ENCODE results near the gene SLC38A3. TPM values are rescaled to one million over a fixed set of nuclear protein-coding genes. Genes with fewer than 3 reads are reported as not detected.
"Not testable (repeated sequence)": the region's sequence is repeated elsewhere in the genome, so short reads cannot be mapped to it uniquely, and the experiment has no call there.

The SLC38A3 gene
- total RNA-seq, 1 donor from 2014 or later: 0.52 TPM

GRCh38 chr3:50242851-50243542 is 37.9 kb downstream of the SLC38A3 start:
- H3K9ac ChIP-seq (ENCODE audit: low read depth in 1 of 3, low read length in 3 of 3): peak overlapping the region; percentile 38 to 71 (median 45)
- H3K27me3 ChIP-seq (ENCODE audit: control insufficient read depth in 3 of 3, insufficient read depth in 3 of 3, low read length in 3 of 3): no peaks in the 10 kb centered on the region
- H3K9me3 ChIP-seq (ENCODE audit: control insufficient read depth in 3 of 3, low read length in 3 of 3): no peaks in the 10 kb centered on the region
- H3K27ac ChIP-seq (ENCODE audit: low read depth, low read length): peak overlapping the region; percentile 80
- H3K4me3 ChIP-seq (ENCODE audit: low read length in 3 of 3): peak overlapping the region in 2 of 3 donors; percentile 41 to 49
- H3K36me3 ChIP-seq (ENCODE audit: control insufficient read depth in 3 of 3, insufficient read depth in 3 of 3, low read length in 3 of 3): peaks cover 0 to 2% (median 0%) of the 10 kb centered on the region in 3 donors
- H3K4me1 ChIP-seq (ENCODE audit: control insufficient read depth in 3 of 3, insufficient read depth in 3 of 3, low read length in 3 of 3): peaks cover 88 to 93% (median 89%) of the 10 kb centered on the region in 3 donors

DNA sequence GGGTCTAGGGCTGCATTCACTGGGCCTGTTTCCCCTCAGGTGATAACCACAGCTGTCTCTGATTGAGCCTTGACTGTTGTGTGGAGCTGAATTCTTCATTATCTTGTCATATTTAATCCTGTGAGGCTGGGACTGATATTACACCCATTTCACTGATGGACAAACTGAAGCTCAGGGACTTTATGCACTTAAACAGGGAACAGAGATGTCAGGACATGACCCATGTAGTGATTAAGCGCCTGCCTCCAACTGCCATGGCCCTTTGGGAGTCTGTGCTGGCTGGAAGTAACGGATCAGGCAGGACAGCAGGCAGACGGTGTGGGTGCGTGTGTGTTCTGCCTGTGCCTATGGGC is 38.4 kb downstream of the SLC38A3 start:
- peak overlapping the region in 1 of 3 donors; percentile 49 for H3K4me3 ChIP-seq (ENCODE audit: low read length in 3 of 3)
- H3K36me3 ChIP-seq (ENCODE audit: control insufficient read depth in 3 of 3, insufficient read depth in 3 of 3, low read length in 3 of 3): peaks cover 0 to 2% (median 0%) of the 10 kb centered on the region in 3 donors
- H3K27ac ChIP-seq (ENCODE audit: low read depth, low read length): peak overlapping the region; percentile 80
- H3K9ac ChIP-seq (ENCODE audit: low read depth in 1 of 3, low read length in 3 of 3): peak overlapping the region; percentile 10 to 71 (median 45)
- no peaks in the 10 kb centered on the region for H3K9me3 ChIP-seq (ENCODE audit: control insufficient read depth in 3 of 3, low read length in 3 of 3)
- H3K27me3 ChIP-seq (ENCODE audit: control insufficient read depth in 3 of 3, insufficient read depth in 3 of 3, low read length in 3 of 3): no peaks in the 10 kb centered on the region
- H3K4me1 ChIP-seq (ENCODE audit: control insufficient read depth in 3 of 3, insufficient read depth in 3 of 3, low read length in 3 of 3): peaks cover 88 to 93% (median 89%) of the 10 kb centered on the region in 3 donors

DNA sequence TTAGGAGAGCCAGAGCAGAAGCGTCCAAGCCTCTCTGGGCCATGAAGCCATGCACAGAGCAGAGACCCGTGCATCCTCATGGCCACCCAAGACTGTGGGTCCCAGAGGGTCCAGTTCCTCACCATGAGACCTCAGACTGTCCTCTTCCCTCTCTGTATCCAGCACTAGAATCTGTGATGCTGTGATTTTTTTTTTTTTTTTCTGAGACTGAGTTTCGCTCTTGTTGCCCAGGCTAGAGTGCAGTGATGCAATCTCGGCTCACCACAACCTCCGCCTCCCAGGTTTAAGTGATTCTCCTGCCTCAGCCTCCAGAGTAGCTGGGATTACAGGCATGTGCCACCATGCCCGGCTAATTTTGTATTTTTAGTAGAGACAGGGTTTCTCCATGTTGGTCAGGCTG is 39.7 kb downstream of the SLC38A3 start:
- not testable (repeated sequence) for H3K36me3 ChIP-seq (ENCODE audit: control insufficient read depth in 3 of 3, insufficient read depth in 3 of 3, low read length in 3 of 3); H3K9me3 ChIP-seq (ENCODE audit: control insufficient read depth in 3 of 3, low read length in 3 of 3); H3K27me3 ChIP-seq (ENCODE audit: control insufficient read depth in 3 of 3, insufficient read depth in 3 of 3, low read length in 3 of 3); H3K4me3 ChIP-seq (ENCODE audit: low read length in 3 of 3)
- H3K9ac ChIP-seq (ENCODE audit: low read depth in 1 of 3, low read length in 3 of 3): peak overlapping the region in 1 of 3 donors; percentile 54
- H3K4me1 ChIP-seq (ENCODE audit: control insufficient read depth in 3 of 3, insufficient read depth in 3 of 3, low read length in 3 of 3): peaks cover 88 to 93% (median 89%) of the 10 kb centered on the region in 3 donors
- peak overlapping the region; percentile 80 for H3K27ac ChIP-seq (ENCODE audit: low read depth, low read length)

DNA sequence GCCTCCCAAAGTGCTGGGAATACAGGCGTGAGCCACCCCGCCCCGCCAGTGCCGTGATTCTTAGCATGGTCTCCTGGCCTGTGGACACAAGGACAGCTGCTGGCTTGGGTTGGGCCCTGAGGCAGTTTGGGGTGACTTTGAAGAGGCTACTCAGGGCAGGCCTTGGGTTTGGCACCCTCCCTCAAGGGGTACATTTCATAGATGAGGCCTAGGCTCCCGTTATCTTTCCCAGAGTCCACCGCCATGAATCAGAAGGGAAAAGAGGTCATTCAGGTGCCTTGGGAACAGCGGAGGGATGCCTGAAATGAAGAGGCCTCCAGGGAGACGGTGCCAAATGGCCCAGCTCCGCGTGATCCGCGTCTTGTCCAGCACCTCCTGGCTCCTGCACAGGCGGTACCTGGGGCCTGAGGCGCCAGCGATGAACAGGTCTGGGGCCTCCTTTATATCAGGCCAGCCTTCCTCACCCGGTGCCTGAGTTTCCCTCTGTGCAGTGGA is 40.2 kb downstream of the SLC38A3 start:
- no peaks in the 10 kb centered on the region for H3K27me3 ChIP-seq (ENCODE audit: control insufficient read depth in 3 of 3, insufficient read depth in 3 of 3, low read length in 3 of 3)
- H3K27ac ChIP-seq (ENCODE audit: low read depth, low read length): peak overlapping the region; percentile 80
- H3K4me3 ChIP-seq (ENCODE audit: low read length in 3 of 3): peak overlapping the region; percentile 72 to 81 (median 74)
- H3K36me3 ChIP-seq (ENCODE audit: control insufficient read depth in 3 of 3, insufficient read depth in 3 of 3, low read length in 3 of 3): peaks cover 0 to 4% (median 4%) of the 10 kb centered on the region in 3 donors
- H3K4me1 ChIP-seq (ENCODE audit: control insufficient read depth in 3 of 3, insufficient read depth in 3 of 3, low read length in 3 of 3): peaks cover 89 to 93% (median 89%) of the 10 kb centered on the region in 3 donors
- no peaks in the 10 kb centered on the region for H3K9me3 ChIP-seq (ENCODE audit: control insufficient read depth in 3 of 3, low read length in 3 of 3)
- H3K9ac ChIP-seq (ENCODE audit: low read depth in 1 of 3, low read length in 3 of 3): peak overlapping the region; percentile 63 to 83 (median 80)

DNA sequence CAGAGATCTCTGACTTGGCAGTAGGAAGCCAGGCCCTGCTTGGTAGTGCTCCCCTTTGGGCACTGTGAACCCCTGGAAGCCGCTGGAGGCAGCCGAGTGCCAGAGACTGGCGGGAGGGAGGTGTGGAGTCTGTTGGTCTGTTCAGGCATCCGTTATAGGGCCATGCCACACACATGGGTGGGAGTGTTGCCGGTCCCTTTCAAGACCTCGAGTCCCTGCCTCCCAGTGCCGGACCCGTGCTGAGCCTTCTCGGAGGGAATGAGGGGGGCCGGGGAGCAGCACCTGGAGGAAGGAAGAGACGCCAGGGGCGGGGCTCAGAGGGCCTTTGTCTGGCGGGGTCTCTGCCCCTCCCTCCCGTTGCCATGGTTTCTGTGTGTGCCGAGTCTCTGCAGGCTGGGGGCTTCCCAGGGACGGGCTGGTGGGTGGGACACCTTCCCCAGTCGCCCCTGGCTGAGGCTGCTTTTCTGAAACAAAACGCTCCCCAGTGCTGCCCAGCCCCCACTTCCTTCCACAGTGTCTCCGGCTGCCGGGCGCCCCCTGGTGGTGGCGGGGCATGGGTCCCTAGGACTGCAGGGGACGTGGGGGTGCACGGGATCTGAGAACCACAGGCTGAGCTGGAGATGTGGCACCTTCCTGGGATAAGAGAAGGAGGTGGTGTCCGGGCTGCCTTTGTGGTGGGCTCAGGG is 40.9 kb downstream of the SLC38A3 start:
- Histone ChIP-seq H3K27me3 (ENCODE audit: control insufficient read depth in 3 of 3, insufficient read depth in 3 of 3, low read length in 3 of 3) (no peaks in the 10 kb centered on the region), H3K9ac (ENCODE audit: low read depth in 1 of 3, low read length in 3 of 3) (peak overlapping the region; percentile 63 to 83 (median 80)), H3K27ac (ENCODE audit: low read depth, low read length) (peak overlapping the region; percentile 80), H3K4me3 (ENCODE audit: low read length in 3 of 3) (peak overlapping the region; percentile 72 to 81 (median 74)), H3K4me1 (ENCODE audit: control insufficient read depth in 3 of 3, insufficient read depth in 3 of 3, low read length in 3 of 3) (peaks cover 88 to 95% (median 92%) of the 10 kb centered on the region in 3 donors), H3K9me3 (ENCODE audit: control insufficient read depth in 3 of 3, low read length in 3 of 3) (no peaks in the 10 kb centered on the region), H3K36me3 (ENCODE audit: control insufficient read depth in 3 of 3, insufficient read depth in 3 of 3, low read length in 3 of 3) (peaks cover 0 to 6% (median 4%) of the 10 kb centered on the region in 3 donors)

- no peaks in the 10 kb centered on the region for H3K9me3 ChIP-seq (ENCODE audit: control insufficient read depth in 3 of 3, low read length in 3 of 3)
- peak overlapping the region; percentile 80 for H3K27ac ChIP-seq (ENCODE audit: low read depth, low read length)
- peaks cover 86 to 95% (median 92%) of the 10 kb centered on the region in 3 donors for H3K4me1 ChIP-seq (ENCODE audit: control insufficient read depth in 3 of 3, insufficient read depth in 3 of 3, low read length in 3 of 3)
- H3K27me3 ChIP-seq (ENCODE audit: control insufficient read depth in 3 of 3, insufficient read depth in 3 of 3, low read length in 3 of 3): no peaks in the 10 kb centered on the region
- peak overlapping the region; percentile 61 to 83 (median 80) for H3K9ac ChIP-seq (ENCODE audit: low read depth in 1 of 3, low read length in 3 of 3)
- peaks cover 0 to 6% (median 4%) of the 10 kb centered on the region in 3 donors for H3K36me3 ChIP-seq (ENCODE audit: control insufficient read depth in 3 of 3, insufficient read depth in 3 of 3, low read length in 3 of 3)
- H3K4me3 ChIP-seq (ENCODE audit: low read length in 3 of 3): peak overlapping the region; percentile 20 to 81 (median 74)
Observed at GRCh38 chr3:50246517-50246954, 41.5 kb downstream of the SLC38A3 start.

DNA sequence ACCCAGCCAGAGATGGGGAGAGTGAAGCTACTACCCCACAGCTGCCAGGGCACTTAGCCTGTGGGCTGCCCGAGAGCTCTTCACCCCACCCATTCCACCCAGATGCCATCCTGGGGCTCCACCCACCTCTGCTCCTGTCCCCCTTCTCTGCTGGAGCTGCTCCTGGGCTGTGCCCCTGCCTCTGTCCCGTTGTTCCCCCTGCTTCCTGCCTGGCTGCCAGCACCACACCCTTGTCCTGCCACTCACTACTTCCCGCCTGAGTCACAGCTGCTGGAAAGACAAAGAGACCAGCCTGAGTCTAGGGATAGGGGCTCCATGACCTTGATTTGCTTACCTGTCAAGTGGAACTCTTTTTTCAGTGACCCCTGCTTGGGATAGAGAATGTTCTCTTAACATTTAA is 43.3 kb downstream of the SLC38A3 start:
- Histone ChIP-seq H3K4me1 (ENCODE audit: control insufficient read depth in 3 of 3, insufficient read depth in 3 of 3, low read length in 3 of 3) (peaks cover 76 to 87% (median 86%) of the 10 kb centered on the region in 3 donors), H3K27ac (ENCODE audit: low read depth, low read length) (peak overlapping the region; percentile 23), H3K27me3 (ENCODE audit: control insufficient read depth in 3 of 3, insufficient read depth in 3 of 3, low read length in 3 of 3) (no peaks in the 10 kb centered on the region), H3K9me3 (ENCODE audit: control insufficient read depth in 3 of 3, low read length in 3 of 3) (no peaks in the 10 kb centered on the region), H3K9ac (ENCODE audit: low read depth in 1 of 3, low read length in 3 of 3) (peak overlapping the region; percentile 7 to 68 (median 59)), H3K4me3 (ENCODE audit: low read length in 3 of 3) (no peak overlapping the region), H3K36me3 (ENCODE audit: control insufficient read depth in 3 of 3, insufficient read depth in 3 of 3, low read length in 3 of 3) (peaks cover 3 to 16% (median 9%) of the 10 kb centered on the region in 3 donors)

DNA sequence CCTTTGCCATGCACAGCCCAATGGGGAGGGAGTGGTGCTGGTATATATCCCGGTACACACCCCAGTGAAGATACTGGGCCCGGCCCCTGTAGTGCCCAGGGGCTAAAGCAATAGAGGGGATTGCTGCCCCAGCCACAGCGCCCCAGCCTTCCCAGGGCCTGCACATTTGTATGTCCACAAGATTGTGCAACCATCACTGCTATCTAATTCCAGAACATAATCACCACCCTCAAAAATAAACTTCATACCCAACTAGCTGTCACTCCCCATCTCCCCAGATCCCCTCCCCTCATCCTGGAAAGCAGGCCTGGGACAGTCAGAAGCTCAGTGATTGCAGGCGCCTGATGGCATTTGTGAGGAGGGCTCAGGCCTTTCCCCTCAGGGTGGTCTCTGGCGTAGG is 44.4 kb downstream of the SLC38A3 start:
- Histone ChIP-seq H3K27me3 (ENCODE audit: control insufficient read depth in 3 of 3, insufficient read depth in 3 of 3, low read length in 3 of 3) (no peaks in the 10 kb centered on the region), H3K4me3 (ENCODE audit: low read length in 3 of 3) (no peak overlapping the region), H3K27ac (ENCODE audit: low read depth, low read length) (no peak overlapping the region), H3K36me3 (ENCODE audit: control insufficient read depth in 3 of 3, insufficient read depth in 3 of 3, low read length in 3 of 3) (peaks cover 3 to 22% (median 13%) of the 10 kb centered on the region in 3 donors), H3K9me3 (ENCODE audit: control insufficient read depth in 3 of 3, low read length in 3 of 3) (no peaks in the 10 kb centered on the region), H3K4me1 (ENCODE audit: control insufficient read depth in 3 of 3, insufficient read depth in 3 of 3, low read length in 3 of 3) (peaks cover 72 to 88% (median 87%) of the 10 kb centered on the region in 3 donors), H3K9ac (ENCODE audit: low read depth in 1 of 3, low read length in 3 of 3) (peak overlapping the region; percentile 11 to 68 (median 23))

DNA sequence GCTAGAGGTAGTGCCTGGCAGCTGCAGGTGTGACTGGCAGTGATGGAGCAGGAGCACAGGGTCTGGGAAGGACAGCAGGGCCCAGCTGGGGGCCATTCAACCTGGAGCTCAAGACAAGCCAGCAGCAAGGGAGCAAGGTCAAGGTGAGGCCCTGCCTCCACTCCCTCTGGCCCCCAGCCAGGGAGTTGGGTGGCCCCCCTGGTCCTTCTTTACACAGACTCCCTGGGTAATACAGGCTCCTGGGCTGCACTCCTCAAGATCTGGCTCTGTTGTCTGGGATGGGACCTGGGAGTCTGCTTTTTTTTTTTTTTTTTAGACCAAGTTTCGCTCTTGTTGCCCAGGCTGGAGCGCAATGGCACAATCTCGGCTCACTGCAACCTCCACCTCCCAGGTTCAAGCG is 45.4 kb downstream of the SLC38A3 start:
- Histone ChIP-seq H3K4me1 (ENCODE audit: control insufficient read depth in 3 of 3, insufficient read depth in 3 of 3, low read length in 3 of 3) (peaks cover 75 to 90% (median 89%) of the 10 kb centered on the region in 3 donors), H3K27ac (ENCODE audit: low read depth, low read length) (no peak overlapping the region), H3K36me3 (ENCODE audit: control insufficient read depth in 3 of 3, insufficient read depth in 3 of 3, low read length in 3 of 3) (peaks cover 3 to 23% (median 15%) of the 10 kb centered on the region in 3 donors), H3K4me3 (ENCODE audit: low read length in 3 of 3) (no peak overlapping the region), H3K27me3 (ENCODE audit: control insufficient read depth in 3 of 3, insufficient read depth in 3 of 3, low read length in 3 of 3) (no peaks in the 10 kb centered on the region), H3K9me3 (ENCODE audit: control insufficient read depth in 3 of 3, low read length in 3 of 3) (no peaks in the 10 kb centered on the region), H3K9ac (ENCODE audit: low read depth in 1 of 3, low read length in 3 of 3) (peak overlapping the region in 2 of 3 donors; percentile 25 to 51)

Data from skeletal muscle tissue (tissue), 4 donors.